ENCODE data around the gene SHROOM2.
"Not testable (repeated sequence)": the region's sequence is repeated elsewhere in the genome, so short reads cannot be mapped to it uniquely, and the experiment has no call there.

The SHROOM2 gene

DNA sequence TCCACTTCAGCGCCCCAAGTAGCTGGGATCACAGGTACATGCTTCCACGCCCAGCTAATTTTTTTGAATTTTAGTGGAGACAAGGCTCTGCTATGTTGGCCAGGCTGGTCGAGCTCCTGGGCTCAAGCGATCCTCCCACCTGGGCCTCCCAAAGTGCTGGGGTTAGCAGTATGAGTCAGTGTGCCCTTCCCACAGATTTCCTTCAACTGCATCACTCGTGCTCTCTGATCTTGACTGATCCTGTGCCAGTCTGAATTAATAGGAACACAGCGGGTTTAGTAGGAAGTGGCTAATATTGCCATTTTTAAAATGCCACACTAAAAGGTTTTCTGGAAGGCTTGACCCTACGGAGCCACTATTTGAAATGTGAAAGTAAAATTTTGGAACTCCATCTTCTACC lies 4.3 kb upstream of the SHROOM2 start:
- no peak for DNase-seq (ENCODE audit: low read depth in 1 of 2, low spot score in 1 of 2)

- DNase-seq (ENCODE audit: low read depth in 1 of 2, low spot score in 1 of 2) = no peak
These were observed 1.9 kb upstream of the SHROOM2 start for GRCh38 chrX:9784332-9784731.

GRCh38 chrX:9785254-9785943 lies 830 bp upstream of the SHROOM2 start:
- DNase-seq (ENCODE audit: low read depth in 1 of 2, low spot score in 1 of 2) = no peak

- no peak for DNase-seq (ENCODE audit: low read depth in 1 of 2, low spot score in 1 of 2)
These were observed 788 bp downstream of the SHROOM2 start for GRCh38 chrX:9786798-9787635.

DNA sequence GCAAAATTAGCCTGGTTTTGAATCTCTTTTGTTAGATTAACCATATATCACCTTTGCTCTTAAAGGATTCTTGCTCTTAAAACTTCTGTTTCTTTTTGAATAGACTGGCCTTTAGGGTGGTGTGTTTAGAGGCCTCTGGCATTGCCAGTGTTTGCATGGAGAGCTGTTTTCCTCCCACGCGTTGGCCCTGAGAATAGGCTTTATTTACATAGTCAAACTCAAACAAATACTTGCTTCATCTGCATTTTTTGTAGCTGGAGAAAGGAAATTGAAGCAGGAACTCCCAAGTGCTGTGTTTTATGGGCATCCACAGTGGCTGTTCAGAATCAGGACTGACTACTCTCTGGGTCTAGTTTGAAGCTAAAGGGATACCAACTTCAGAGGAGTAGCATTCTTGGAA lies 2.7 kb downstream of the SHROOM2 start:
- DNase-seq (ENCODE audit: low read depth in 1 of 2, low spot score in 1 of 2) = no peak

DNA sequence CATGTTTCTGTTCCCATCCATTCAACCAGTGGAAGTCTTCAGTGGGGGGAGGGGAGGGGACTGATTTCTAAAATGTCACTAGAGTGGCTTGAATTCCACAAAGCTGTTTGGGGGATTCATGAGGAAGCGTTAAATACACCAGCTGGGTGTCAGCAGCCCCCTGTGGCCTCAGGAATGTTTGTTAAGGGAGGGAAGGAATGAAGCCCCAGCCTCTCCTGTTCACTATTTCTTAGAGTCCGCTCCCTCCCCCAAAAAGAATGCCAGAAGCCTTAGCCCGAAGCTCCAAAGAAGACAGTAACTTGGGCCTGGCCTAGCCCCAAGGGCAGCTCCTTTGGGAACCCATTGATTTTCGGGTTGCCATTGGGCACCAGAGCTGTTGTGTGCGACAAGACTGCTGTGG lies 3.3 kb downstream of the SHROOM2 start:
- DNase-seq (ENCODE audit: low read depth in 1 of 2, low spot score in 1 of 2) = no peak

DNA sequence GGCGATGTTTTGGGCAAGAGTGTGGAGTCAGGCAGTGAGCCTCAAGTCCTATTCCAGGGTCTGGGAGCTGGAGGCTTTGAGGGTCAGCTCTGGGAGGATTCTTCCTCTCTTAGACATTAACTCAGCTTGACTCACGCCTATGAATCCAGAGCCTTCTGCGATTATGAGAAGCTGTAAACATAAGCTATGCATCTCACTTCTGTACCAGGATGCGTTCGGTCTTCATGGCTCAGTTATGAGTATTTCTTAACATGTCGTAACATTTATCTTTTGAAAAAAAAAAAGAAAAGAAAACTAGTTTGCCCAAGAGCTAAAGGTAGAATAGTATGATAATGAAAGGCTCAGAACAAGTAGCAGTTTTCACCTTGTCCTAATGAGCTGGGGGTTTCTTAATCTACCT lies 4.6 kb downstream of the SHROOM2 start:
- DNase-seq (ENCODE audit: low read depth in 1 of 2, low spot score in 1 of 2) = no peak

DNA sequence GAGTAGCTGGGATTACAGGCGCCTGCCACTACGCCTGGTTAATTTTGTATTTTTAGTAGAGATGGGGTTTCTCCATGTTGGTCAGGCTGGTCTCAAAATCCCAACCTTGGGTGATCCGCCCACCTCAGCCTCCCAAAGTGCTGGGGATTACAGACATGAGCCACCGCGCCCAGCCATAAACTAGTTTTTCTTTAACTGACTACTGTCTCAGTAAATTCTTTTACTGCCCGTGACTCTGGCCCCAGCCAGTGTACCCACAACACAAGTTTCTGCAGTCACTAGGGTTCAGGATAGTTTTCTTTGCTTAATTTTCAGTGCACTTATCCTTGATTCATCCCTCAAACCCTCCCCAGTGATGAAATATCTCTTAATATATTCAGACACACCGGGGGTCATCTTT lies 8.3 kb downstream of the SHROOM2 start:
- DNase-seq (ENCODE audit: low read depth in 1 of 2, low spot score in 1 of 2) = no peak

DNA sequence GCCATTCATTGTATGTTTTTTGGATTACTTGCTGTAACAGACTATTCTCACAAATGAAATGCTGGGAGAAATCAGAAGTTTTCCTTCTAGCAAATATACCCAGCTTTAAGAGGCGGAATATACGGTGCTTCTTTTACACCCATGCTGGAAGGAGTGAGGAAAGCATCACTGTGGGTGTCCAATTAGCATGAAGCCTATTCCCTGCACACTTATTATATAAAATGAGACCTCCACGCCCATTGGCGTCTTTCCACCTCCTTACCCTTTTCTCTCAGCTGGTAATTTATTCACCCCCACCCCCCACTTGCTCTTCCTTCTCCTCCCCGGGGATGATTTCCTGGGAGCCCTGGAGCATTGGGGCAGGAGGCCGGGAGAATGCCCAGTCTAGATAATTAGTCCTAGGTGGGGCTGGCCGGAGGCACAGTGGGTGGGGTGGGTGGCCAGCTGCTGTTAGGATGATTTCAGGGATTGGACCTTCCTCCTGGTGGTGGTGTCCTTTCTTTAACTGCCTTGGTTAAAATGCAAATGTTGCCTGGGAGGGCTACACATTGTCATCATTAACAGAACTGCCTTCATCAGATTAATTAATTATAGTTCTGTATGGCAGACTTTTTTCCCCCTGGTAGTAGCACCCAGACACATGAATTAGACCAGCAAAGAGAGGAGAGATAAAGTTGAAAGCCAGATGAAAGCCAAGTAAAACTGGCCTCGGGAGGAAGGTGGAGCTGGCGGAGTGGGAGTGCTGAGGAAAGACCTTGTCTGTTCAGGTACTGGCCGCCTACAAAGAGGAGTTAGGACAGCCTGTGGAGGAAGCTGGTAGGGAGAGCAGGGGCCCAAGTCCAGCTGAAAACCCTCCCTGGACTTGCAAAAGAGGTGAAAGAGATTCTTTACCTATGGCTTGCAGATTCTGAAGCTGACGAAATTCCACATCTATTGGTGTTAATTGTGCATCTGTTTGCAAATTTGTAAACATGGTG lies 11.4 kb downstream of the SHROOM2 start:
- no peak for DNase-seq (ENCODE audit: low read depth in 1 of 2, low spot score in 1 of 2)

- DNase-seq (ENCODE audit: low read depth in 1 of 2, low spot score in 1 of 2) = no peak
These were observed 16.5 kb downstream of the SHROOM2 start for GRCh38 chrX:9802737-9803136.

GRCh38 chrX:9804444-9804843 lies 18.2 kb downstream of the SHROOM2 start:
- no peak for DNase-seq (ENCODE audit: low read depth in 1 of 2, low spot score in 1 of 2)

GRCh38 chrX:9805956-9806355 lies 19.7 kb downstream of the SHROOM2 start:
- DNase-seq (ENCODE audit: low read depth in 1 of 2, low spot score in 1 of 2) = no peak

GRCh38 chrX:9807355-9808182 lies 21.3 kb downstream of the SHROOM2 start:
- no peak for DNase-seq (ENCODE audit: low read depth in 1 of 2, low spot score in 1 of 2)

GRCh38 chrX:9809876-9810275 lies 23.6 kb downstream of the SHROOM2 start:
- not testable (repeated sequence) for DNase-seq (ENCODE audit: low read depth in 1 of 2, low spot score in 1 of 2)

DNA sequence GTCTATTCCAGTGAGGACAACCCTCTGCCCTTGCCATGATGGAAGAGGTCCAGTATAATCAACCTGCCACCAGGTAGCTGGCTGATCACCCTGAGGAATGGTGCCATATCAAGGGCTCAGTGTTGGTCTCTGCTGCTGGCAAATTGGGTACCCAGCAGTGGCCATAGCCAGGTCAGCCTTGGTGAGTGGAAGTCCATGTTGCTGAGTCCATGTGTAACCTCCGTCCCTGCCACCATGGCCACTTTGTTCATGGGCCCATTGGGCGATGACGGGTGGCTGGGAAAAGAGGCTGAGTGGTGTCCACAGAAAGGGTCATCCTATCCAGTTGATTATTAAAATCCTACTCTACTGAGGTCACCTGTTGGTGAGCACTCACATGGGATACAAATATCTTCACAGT lies 24.9 kb downstream of the SHROOM2 start:
- not testable (repeated sequence) for DNase-seq (ENCODE audit: low read depth in 1 of 2, low spot score in 1 of 2)

DNA sequence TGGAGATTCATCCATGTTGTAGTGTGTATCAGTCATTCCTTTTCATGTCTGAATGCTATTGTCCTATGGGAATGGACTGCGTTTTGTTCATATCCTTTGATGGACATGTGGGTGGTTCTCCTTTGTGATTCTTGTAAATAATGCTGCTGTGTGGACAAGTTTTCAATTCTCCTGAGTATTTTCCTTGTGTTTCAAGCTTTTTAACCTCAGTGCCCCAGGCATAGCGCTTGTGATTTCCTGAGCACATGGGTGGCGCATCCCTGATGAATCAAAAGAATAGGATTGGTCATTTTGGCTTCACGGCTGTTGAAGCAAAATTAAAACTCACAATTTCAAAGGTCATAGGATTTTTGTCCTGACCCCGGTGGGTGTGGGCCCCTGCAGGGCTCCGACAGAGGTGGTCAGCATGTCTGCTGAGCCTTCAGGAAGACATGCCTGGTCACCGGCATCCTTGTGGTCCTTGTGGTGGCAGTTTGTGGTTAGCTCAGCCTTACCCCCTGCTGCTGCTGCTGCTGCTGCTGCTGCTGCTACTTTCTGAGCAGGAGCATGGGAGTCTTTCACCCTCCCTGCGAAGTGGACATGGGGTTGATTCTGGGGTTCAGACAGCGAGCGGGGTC lies 30.0 kb downstream of the SHROOM2 start:
- DNase-seq (ENCODE audit: low read depth in 1 of 2, low spot score in 1 of 2) = no peak

GRCh38 chrX:9821572-9821971 lies 35.3 kb downstream of the SHROOM2 start:
- no peak for DNase-seq (ENCODE audit: low read depth in 1 of 2, low spot score in 1 of 2)

DNA sequence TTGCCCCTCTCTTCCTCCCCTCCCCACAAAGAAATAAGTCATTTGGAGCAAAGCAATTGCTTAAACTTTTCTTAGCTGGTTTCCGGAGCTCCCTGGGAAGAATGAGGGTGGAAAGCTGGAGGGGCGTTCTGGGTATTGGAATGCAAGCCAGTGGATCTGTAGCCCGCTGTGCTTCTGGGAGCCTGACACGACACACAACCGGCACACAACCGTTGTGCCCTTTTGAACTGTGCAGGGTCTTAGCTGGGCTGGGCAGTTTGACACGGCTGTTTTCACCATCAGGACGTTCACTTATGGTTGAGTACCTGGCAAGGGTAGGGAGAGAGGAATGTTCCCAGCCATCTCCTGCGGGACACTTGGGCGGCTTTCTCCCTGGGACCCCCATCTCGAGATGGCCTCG lies 38.3 kb downstream of the SHROOM2 start:
- DNase-seq (ENCODE audit: low read depth in 1 of 2, low spot score in 1 of 2) = no peak

- no peak for DNase-seq (ENCODE audit: low read depth in 1 of 2, low spot score in 1 of 2)
These were observed 39.0 kb downstream of the SHROOM2 start for GRCh38 chrX:9825129-9825790.

DNA sequence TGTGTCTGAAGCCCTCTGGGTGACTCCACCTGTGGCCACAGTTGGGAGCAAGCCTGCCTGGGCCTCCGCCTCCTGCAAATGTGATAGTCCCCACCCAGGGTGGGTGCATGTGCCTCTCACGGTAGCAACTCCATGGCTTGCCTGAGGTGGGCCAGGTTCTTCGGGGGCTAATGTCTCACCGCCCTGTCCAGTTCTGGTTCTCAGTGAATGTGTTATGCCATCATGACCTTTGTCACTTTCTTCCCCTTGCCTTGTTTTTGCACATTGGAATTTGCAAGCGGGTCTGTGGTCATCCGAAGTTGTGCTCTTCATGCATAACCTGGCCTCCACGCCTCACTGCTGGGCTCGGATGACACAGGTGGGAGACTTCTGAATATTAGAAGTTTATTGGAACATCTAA lies 39.7 kb downstream of the SHROOM2 start:
- no peak for DNase-seq (ENCODE audit: low read depth in 1 of 2, low spot score in 1 of 2)

All from activated T-helper 1 cell treated with anti-CD3 and anti-CD28 coated beads, Interleukin-2, amount 50 U/mL, for 16 hours (primary cell).